ENCODE results near the gene COL6A1.

Gene COL6A1

GRCh38 chr21:46007492-46007868 lies 25.9 kb downstream of the COL6A1 start:
- no peak for TF ChIP-seq CTCF (IDR thresholded peaks at IDR 0.05; ENCODE audit: borderline replicate concordance, insufficient read depth, low read depth, low read length)
- no peak overlapping the region for H3K4me3 ChIP-seq (ENCODE audit: low read depth, low read length)

- no peak for TF ChIP-seq CTCF (IDR thresholded peaks at IDR 0.05; ENCODE audit: borderline replicate concordance, insufficient read depth, low read depth, low read length)
- no peak overlapping the region for H3K4me3 ChIP-seq (ENCODE audit: low read depth, low read length)
These were observed 27.5 kb downstream of the COL6A1 start for GRCh38 chr21:46008893-46009621.

- H3K4me3 ChIP-seq (ENCODE audit: low read depth, low read length) = no peak overlapping the region
These were observed 28.6 kb downstream of the COL6A1 start for GRCh38 chr21:46009951-46010705.

GRCh38 chr21:46011267-46011967 lies 29.8 kb downstream of the COL6A1 start:
- TF ChIP-seq CTCF (IDR thresholded peaks at IDR 0.05; ENCODE audit: borderline replicate concordance, insufficient read depth, low read depth, low read length) = no peak
- H3K4me3 ChIP-seq (ENCODE audit: low read depth, low read length) = no peak overlapping the region

More at GRCh38 chr21:46009951-46010705, 28.6 kb downstream of the COL6A1 start:
- TF ChIP-seq CTCF (IDR thresholded peaks at IDR 0.05; ENCODE audit: borderline replicate concordance, insufficient read depth, low read depth, low read length) = no peak

- TF ChIP-seq CTCF (IDR thresholded peaks at IDR 0.05; ENCODE audit: borderline replicate concordance, insufficient read depth, low read depth, low read length) = no peak
- H3K4me3 ChIP-seq (ENCODE audit: low read depth, low read length) = no peak overlapping the region
These were observed 30.6 kb downstream of the COL6A1 start for GRCh38 chr21:46012154-46012553.

GRCh38 chr21:46014828-46015227 lies 33.3 kb downstream of the COL6A1 start:
- H3K4me3 ChIP-seq (ENCODE audit: low read depth, low read length) = no peak overlapping the region
- no peak for TF ChIP-seq CTCF (IDR thresholded peaks at IDR 0.05; ENCODE audit: borderline replicate concordance, insufficient read depth, low read depth, low read length)
